Myocyte (in vitro differentiated cells): Measurements from ENCODE around the gene NUDT1. TPM values are rescaled to one million over a fixed set of nuclear protein-coding genes. Genes with fewer than 3 reads are reported as not detected.
"Not testable (repeated sequence)": the region's sequence is repeated elsewhere in the genome, so short reads cannot be mapped to it uniquely, and the experiment has no call there.

Source experiments
- DNase-seq: peaks from one replicate; pipeline ENCODE4 v3.0.0-alpha.2; 2012; ENCODE audit warnings: low read depth
- total RNA-seq: library from RNA; depleted of rRNA; stranded (reverse); fragments of >200 nt; gene quantifications from 2 replicates; pipeline ENCODE4 v1.2.3, GENCODE V29; 2014

NUDT1 gene
- total RNA-seq, 1 donor from 2014 or later, result 25.6 TPM

DNA sequence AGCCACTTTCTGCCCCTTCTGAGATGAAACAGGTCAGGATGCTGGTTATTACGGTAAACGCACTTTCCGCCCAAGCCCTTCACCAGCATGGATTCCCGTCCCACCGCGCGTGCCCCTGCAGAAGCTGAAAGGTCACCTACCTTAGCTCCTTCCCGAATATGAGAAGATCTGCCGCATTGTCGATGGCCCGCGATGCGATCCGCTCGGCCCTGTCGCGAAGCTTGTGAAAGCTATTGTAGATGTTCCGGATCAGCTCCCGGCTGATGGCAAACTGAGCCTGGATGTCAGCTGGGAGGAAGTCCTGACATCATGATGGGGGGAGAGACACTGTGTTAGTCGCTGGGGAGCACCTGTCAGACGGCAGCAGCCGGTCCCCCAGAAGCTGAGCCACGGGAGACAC lies 22.1 kb downstream of the NUDT1 start:
- no peak for DNase-seq

DNA sequence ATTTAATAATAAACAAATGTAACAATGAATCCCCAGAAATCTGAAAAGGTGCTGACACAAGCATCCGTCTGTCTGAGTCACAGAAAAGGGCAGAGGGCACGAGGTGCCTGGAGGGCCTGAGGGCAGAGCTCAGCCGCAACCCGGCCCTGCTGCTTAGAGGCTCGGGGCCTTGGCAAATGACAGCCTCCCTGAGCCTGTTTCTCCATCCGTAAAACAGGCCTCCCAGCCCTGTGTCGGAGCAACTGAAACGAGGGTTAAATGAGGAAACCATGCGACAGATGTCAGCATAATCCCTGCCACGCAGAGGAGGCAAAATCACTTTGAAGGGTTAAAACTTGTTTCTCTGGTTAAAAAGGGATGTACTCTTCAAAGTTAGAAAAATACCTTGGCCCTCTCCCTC lies 24.9 kb downstream of the NUDT1 start:
- no peak for DNase-seq

DNA sequence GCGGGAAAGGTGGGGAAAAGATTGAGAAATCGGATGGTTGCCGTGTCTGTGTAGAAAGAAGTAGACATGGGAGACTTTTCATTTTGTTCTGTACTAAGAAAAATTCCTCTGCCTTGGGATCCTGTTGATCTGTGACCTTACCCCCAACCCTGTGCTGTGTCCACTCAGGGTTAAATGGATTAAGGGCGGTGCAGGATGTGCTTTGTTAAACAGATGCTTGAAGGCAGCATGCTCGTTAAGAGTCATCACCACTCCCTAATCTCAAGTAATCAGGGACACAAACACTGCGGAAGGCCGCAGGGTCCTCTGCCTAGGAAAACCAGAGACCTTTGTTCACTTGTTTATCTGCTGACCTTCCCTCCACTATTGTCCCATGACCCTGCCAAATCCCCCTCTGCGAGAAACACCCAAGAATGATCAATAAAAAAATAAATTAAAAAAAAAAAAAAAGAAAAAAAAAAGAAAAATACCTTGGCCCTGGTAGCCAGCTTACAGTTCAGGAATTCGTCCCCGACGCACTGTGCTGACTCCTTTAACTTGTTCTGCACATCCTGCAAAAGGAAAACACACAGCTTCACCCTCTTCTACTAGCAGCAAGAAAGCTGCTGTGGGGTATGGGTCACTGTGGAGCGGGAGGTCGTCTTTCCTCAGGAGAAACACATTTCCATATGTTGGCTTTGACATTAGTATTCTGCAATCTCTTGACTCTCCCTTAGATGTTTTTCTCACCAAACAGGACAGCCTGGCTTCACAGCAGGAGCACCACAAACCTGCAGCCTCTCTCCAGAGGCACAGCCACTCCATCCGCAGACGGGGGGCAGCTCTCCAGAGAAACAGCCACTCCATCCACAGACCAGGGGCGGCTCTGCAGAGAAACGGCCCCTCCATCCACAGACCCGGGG lies 27.3 kb downstream of the NUDT1 start:
- DNase-seq, result not testable (repeated sequence)

DNA sequence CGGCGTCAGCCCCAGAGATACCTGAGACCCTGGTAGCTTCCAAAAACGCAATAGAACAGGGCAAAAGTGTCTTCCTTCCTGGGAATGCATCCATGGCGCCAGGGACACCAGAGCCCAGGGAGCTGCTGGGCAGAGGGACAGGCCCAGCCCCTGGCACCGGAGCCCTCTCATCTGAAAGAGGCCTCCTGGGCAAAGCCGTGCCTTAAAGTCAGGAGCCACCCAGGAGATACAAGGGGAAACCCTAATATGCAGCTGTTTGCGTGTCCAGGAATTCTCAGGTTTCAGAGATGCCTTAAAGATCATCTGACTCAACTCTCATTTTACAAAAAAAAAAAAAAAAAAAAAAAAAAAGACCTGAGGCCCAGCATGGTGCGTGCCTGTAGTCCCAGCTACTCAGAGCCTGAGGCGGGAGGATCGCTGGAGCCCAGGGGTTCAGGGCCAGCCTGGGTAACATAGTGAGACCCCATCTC lies 28.0 kb downstream of the NUDT1 start:
- DNase-seq, result peak; percentile 47

DNA sequence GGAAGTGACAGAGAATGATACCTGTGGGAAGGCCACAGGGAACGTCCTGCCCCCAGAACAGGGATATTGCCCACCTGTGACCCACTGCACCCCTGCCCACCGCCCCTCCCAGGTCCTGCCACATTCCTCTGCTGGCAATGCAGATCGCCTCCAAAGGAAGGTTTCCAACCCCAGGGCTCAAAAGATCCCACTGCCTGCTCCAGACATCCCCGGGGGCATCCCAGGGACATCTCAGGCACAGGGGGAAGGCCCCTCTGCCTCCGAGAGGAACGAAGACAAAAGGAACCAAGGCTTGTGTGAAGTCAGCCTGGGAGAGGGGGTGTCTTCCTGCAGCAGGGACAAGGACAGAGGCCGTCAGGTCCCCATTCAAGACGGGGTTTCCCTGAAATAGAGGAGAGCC lies 28.5 kb downstream of the NUDT1 start:
- no peak for DNase-seq

DNA sequence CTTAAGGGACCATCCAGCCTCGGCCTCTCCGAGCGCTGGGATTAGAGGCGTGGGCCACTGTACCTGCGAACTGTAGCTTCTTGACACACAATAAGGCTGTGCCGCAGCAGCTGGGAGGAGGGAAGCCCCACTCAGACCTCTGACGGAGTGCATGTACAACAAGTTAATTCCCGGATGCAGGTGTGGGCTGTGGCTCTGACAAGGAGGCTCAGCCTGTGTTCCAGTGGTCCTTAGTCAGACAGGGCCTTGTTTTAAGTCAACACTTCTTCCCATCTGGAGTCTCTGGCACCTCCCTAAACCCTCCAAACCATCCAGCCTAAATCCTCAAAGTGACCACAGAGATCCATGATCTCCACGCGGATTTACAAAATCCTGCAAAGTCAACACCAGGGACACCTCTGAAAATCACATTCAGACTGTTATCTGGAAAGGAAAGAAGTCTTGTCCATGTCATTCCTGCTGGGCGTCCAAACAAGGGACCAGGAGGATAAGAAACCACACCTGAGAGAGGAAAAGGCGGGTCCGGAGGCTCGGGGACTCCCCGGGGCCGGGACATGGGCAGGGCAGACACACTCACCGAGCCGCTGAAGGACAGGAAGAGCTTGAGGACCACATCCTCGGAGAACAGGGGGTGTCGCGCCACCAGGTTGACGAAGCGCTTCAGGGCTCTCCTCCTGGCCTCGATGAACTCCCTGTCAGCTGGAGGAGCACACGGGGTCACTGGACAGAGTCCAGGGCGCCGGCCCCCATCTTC lies 29.4 kb downstream of the NUDT1 start:
- no peak for DNase-seq

DNA sequence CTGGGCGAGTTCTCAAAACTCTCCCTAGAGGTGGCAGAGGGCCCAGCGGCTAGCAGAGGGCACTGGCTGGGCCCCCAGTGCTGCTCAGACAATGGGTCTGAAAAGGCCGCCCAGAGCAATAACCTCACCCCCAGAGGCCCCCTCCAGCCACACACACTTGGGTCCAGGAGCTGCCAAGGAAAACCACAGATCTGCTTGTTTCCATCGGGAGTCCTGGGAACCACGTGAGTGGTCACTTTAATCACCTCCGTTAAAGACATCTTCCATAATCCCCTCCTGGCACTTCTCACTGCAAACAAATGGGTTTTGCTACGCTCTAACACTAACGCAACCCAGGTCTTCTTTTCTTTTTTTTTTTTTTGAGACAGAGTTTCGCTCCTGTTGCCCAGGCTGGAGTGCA lies 30.0 kb downstream of the NUDT1 start:
- DNase-seq, result no peak

DNA sequence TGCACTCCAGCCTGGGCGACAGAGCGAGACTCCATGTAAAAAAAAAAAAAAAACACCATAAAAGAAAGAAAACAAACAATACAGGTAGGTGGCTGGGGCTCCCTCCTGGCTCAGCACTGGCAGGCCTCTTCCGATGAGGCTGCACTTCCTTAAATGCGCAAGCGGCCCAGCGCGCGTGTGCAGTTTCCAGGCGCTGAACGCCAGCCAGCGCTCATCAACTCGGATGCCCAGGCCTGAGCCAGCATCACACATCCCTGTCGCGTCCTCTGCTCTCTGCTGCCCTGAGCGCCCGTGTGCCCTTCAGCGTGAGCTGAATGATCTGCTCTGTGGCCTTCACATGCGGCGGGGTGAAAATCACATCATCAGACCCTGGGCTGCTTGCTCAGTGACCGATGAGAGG lies 31.8 kb downstream of the NUDT1 start:
- DNase-seq, result no peak

DNA sequence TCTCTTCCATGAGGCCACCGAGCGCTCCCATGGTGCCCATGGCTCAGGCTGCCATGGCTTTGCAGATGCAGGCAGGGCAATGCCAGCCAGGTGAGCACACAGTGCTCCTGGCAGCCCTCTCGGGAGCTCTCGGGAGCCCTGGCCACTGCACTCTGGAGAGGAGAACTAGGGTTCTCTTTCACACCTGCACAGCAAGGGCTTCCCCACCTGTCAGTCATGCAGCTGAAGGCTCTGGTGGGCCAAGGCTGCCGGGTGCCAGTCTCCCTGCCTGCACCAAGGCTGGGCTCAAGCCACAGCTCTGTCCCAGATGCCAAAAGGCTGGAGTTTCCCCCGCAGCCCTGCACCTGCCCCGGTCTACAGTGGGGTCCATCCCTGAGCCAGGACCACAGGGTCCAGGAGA lies 32.6 kb downstream of the NUDT1 start:
- no peak for DNase-seq

DNA sequence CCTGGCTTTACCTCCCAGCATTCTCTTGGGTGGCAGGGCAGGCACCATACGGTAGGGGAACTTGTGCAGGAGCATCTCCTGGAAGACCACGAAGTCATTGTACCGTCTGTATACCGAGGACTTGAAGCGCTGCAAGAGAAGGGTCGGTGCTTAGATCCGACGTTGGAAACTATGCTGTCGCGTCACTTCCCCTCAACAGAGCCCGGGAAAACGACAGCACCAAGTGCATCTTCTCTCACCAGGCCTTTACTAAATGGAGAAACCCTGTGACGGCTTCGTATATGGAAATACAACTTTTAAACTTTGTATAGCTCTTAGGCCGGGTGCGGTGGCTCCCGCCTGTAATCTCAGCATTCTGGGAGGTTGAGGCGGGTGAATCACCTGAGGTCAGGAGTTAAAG lies 33.1 kb downstream of the NUDT1 start:
- no peak for DNase-seq

DNA sequence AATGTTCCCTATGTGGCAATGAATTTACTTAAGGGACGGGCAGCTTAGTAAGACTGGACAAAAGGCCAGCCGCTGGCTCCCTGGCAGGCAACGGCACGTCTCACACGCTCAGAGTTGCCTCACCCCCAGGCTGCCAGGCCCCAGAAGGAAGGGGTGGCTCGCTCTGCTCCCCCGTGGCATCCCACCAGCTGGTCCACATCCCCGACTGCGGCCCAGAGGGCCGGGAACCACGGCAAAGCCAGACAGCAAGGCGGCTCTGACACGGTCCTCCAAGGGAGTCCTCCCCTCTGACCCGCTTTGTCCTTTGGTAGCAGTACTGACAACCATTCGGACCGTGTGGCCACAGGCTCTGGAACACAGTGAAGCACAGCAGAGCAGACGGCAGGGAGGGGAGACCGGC lies 34.1 kb downstream of the NUDT1 start:
- no peak for DNase-seq

DNA sequence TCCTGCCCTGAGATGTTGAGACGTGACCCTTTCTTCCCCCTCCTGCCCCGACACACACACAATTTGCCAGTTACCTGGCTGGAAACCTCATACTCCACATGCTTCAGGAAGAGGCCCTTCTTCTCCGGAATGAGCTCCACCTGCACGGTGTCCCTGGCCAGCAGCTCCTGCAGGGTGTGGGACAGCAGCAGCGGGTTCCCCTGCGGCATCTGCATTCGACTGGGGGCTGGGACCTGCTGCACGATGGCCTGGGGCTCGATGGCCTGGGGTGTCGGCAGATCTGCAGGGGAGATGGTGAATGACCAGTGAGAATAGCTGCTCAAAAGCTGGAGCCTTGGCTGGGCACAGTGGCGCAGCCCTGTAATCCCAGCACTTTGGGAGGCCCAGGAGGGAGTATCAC lies 36.0 kb downstream of the NUDT1 start:
- DNase-seq, result no peak

DNA sequence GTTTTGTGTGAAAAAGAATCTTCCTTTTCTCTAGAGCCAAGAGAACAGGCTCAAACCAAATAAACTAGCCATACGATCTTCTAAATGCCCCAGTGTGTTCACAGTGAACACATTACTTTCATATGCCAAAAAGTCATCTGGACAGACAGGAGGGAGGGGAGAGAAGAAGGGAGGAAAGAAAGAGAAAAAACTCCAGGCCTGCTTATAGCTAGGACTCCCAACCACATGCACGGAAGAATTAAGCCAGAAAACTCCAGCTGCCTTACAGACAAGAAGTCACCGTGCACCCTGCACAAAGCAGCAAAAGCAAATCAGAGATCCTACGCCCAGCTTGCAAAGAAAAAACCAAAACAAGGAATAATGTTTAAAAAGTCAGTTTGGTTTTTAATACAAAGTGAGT lies 37.9 kb downstream of the NUDT1 start:
- DNase-seq, result no peak

DNA sequence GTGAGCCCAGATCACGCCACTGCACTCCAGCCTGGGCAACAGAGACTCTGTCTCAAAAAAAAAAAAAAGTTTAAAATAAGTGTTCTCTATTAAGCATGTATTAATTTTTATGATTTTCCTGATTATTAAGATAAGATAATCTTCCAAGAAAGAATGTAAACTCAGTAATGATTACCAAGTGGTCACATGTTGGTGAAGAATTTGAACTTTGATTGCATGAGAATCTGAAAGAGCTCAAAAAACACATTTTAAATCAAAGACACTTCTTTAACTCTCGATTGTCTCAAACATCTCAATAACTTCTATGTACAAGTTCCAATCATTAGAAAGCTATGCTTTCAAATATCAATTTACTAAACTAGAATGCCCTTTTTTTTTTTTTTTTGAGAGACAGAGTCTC lies 38.4 kb downstream of the NUDT1 start:
- no peak for DNase-seq

DNA sequence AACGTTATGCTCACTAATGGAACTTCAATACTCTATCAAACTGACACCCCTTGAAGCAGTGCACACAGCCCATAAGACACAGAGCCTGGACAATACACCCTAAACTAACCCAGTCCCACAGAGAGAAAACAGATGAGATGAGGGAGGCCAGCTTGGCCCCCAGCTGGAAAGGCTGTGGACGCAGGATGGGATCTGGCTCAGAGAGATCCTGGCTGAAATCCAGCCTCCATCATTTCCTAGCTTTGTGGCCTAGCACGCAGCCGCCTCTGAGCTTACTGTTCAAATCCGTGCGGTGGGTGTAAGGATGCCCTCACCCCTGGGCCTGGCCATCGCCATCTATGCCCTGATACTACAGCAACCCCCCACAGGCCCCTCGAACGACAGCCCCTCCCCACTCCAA lies 39.5 kb downstream of the NUDT1 start:
- no peak for DNase-seq

DNA sequence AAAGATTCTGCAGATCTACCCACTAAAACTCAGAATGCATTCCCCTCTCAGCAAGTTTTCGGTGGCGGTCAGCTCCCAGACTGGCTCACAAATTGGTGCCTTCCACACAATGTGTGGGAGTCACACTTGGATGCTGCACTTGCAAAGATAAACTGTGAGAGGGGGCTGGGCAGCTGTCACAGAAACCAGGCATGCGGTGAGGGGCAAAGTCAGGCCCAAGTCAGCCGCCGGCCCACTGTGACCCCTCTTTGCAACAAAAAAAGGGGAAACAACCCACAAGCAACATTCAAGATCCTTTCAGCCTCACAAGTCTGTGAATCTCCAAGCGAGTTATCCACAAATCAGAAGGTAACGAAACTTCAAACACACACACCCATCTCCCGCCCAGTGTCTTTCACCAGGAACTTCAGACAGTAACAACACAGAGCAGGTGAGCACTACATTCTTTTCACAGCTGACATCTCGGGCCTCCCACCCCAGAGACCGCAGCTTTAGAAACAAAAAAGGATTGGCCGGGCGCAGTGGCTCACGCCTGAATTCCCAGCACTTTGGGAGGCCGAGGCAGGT lies 40.2 kb downstream of the NUDT1 start:
- peak; percentile 32 for DNase-seq

DNA sequence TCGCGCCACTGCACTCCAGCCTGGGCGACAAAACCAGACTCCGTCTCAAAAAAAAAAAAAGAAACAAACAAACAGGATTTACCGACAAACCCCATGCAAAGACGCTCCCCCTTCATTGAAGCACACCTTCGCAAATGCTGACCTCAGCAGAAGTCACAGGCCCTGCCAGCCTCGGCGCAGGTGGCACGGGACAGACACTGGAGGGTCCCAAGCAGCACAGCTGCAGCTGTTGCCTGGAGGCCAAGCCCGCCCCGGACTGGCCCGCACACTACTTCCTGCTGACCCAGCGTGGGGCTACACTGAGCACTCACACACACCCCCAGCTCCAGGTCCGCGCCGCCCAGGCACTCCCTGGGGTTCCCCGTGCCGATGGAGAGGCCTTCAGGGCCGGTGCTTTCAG lies 41.0 kb downstream of the NUDT1 start:
- no peak for DNase-seq

DNA sequence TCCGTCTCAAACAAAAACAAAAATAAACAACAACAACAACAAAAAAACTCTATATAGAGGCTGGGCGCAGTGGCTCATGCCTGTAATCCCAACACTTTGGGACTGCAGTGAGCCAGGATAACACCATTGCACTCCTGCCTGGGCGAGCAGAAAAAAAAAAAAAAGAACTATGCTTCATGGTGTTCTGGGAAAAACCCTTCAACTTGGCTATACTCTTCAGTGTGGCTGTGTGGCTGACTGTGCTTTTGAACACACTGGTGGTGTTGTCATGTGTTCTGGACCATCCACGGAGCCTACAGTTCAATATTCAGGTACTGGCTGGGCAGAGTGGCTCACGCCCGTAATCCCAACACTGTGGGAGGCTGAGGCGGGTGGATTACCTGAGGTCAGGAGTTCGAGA lies 45.7 kb downstream of the NUDT1 start:
- no peak for DNase-seq

DNA sequence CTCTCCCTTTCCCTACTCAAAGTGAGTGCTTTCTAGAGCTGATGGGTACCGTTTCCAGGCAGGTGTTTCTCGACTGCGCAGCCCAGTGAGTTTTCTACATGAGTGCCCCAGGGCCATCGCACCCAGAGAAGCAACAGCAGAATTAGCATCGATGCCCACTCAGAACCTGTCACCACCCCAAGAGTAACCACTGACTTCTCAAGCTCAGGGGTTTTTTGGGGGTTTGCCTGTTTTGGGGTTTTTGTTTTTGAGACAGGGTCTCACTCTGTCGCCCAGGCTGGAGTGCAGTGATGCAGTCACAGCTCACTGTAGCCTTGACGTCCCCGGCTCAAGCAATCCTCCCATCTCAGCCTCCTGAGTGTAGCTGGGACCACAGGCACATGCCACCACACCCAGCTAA lies 46.5 kb downstream of the NUDT1 start:
- no peak for DNase-seq

DNA sequence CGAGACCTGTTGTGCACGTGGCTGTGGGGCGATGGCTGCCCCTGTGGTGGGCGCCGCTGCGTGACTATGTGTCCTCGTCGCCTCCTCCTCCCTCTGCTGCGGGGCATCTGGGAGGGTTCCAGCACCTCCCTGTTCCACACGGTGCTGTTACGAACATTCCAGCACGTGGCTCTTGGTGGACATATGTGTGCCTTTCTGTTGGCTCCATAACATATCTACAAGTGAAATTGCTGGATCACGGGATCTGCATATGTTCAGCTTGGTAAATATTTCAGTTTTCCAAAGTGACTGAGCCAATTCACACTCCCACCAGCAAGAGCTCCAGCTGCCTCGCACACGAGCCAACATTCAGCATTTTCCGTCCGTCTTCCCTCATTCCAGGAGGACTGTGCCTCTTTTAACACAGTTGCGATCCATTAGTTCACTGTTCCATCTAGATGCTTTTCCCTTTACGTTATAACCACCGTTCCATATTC lies 47.1 kb downstream of the NUDT1 start:
- no peak for DNase-seq

DNA sequence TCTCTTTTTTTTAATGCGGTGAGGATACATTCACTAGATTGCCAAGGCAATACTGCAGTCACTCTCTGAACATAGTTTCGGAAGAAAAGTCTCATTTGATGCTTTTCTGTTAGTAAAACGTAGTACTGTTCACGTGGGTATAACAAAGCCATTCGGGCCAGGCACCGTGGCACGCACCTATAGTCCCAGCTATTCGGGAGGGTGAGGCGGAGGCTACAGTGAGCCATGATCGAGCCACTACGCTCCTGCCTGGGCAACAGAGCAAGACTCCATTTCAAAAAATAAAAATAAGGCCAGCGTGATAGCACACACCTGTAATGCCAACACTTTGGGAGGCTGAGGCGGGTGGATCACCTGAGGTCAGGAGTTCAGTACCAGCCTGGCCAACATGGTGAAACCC lies 47.6 kb downstream of the NUDT1 start:
- no peak for DNase-seq

DNA sequence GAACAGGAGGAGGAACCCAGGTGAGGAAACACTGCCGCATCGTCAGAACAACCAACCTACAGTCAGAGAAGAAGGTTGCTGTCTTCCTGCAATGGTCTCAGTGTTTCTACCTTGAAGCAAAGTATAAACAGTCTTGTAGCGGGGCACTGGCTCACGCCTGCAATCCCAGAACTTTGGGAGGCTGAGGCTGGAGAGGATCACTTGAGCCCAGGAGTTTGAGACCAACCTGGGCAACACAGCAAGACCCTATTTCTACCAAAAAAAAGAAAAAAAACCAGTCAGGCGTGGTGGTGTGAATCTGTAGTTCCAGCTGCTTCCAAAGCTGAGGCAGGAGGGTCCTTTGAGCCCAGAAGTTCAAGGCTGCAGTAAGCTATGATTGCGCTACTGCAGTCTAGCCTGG lies 48.9 kb downstream of the NUDT1 start:
- DNase-seq, result no peak
